GM10266 (cell line): ENCODE results near the gene FSTL1.

Experiments
- DNase-seq: peaks from one replicate; pipeline ENCODE4 v3.0.0; 2012; ENCODE audit errors: extremely low spot score
- TF ChIP-seq, protein P1 (sequence below): IDR thresholded peaks from 2 replicates; pipeline ENCODE4 v1.5.1; 2012; ENCODE audit warnings: mild to moderate bottlenecking, low read depth; ENCODE audit not compliant: control insufficient read depth, insufficient read depth; ENCODE audit errors: missing control alignments

Gene FSTL1

GRCh38 chr3:120348065-120348990, 102.5 kb downstream of the FSTL1 start:
- TF ChIP-seq, protein P1, sequence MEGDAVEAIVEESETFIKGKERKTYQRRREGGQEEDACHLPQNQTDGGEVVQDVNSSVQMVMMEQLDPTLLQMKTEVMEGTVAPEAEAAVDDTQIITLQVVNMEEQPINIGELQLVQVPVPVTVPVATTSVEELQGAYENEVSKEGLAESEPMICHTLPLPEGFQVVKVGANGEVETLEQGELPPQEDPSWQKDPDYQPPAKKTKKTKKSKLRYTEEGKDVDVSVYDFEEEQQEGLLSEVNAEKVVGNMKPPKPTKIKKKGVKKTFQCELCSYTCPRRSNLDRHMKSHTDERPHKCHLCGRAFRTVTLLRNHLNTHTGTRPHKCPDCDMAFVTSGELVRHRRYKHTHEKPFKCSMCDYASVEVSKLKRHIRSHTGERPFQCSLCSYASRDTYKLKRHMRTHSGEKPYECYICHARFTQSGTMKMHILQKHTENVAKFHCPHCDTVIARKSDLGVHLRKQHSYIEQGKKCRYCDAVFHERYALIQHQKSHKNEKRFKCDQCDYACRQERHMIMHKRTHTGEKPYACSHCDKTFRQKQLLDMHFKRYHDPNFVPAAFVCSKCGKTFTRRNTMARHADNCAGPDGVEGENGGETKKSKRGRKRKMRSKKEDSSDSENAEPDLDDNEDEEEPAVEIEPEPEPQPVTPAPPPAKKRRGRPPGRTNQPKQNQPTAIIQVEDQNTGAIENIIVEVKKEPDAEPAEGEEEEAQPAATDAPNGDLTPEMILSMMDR = no peak

GRCh38 chr3:120344349-120344748, 106.4 kb downstream of the FSTL1 start:
- peak; percentile 28 for DNase-seq
- TF ChIP-seq, protein P1 = no peak

More at GRCh38 chr3:120348065-120348990, 102.5 kb downstream of the FSTL1 start:
- peak; percentile 21 for DNase-seq
